SK-N-SH (cell line): Measurements from ENCODE around the gene PRDX6. TPM values are rescaled to one million over a fixed set of nuclear protein-coding genes. Genes with fewer than 3 reads are reported as not detected.

Source experiments
- CTCF ChIA-PET: fragments of 300-600, 350-600 bp; formaldehyde crosslinking; extraction: SDS; loops from one replicate; lab custom pipeline; 2021; lab: Yijun Ruan, JAX
- POLR2A ChIA-PET: fragments of 350-600 bp; sonication (Branson Sonifier 250); formaldehyde crosslinking; extraction: SDS; loops from one replicate; lab custom pipeline; 2020; ENCODE audit warnings: antibody characterized with exemption, inconsistent platforms; lab: Yijun Ruan, JAX
- DNase-seq: peaks from one replicate; pipeline ENCODE4 v3.0.0; 2012
- H2AFZ ChIP-seq: fragments of 200-600 bp; sonication (generic); 2 replicates; pipeline ENCODE4 v1.8.1; 2016; ENCODE audit warnings: antibody characterized with exemption, mild to moderate bottlenecking, low read depth
- H3F3A ChIP-seq: fragments of 200-600 bp; sonication (generic); replicated peaks from 2 replicates; pipeline ENCODE3; 2016; ENCODE audit warnings: antibody characterized with exemption, mild to moderate bottlenecking; ENCODE audit not compliant: insufficient read depth
- H3K27ac ChIP-seq, 2 experiments: fragments of 200-500 bp in 1 of 2; fragments of 200-600 bp in 1 of 2; sonication (Bioruptor generic) in 1 of 2; sonication (generic), shearing (Covaris generic) in 1 of 2; 2 replicates each; pipeline versions ENCODE4 v1.5.1 to v1.6.1; 2014 to 2016; ENCODE audit warnings: low read depth in 2 of 2, inconsistent platforms in 1 of 2, low read length in 1 of 2, mild to moderate bottlenecking in 1 of 2, mixed read lengths in 1 of 2
- H3K27me3 ChIP-seq: fragments of 200-600 bp; sonication (generic), shearing (Covaris generic); 2 replicates; pipeline ENCODE4 v1.6.1; 2016; ENCODE audit warnings: mixed run types; ENCODE audit not compliant: insufficient read depth
- H3K36me3 ChIP-seq, 2 experiments: fragments of 200-500 bp in 1 of 2; fragments of 200-600 bp in 1 of 2; sonication (Bioruptor generic) in 1 of 2; sonication (generic) in 1 of 2; replicated peaks in 1 of 2; 2 replicates each; pipeline versions ENCODE3 to v1.5.1; 2014 to 2016; ENCODE audit warnings: low read length in 1 of 2, mild to moderate bottlenecking in 1 of 2; ENCODE audit not compliant: insufficient read depth in 2 of 2, control insufficient read depth in 1 of 2
- H3K4me1 ChIP-seq, 2 experiments: fragments of 200-500 bp in 1 of 2; fragments of 200-600 bp in 1 of 2; sonication (Bioruptor generic) in 1 of 2; sonication (generic), shearing (Covaris generic) in 1 of 2; 2 replicates each; pipeline versions ENCODE4 v1.5.1 to v1.6.1; 2014 to 2016; ENCODE audit warnings: low read depth in 1 of 2, low read length in 1 of 2, mixed run types in 1 of 2; ENCODE audit not compliant: insufficient read depth in 2 of 2, control insufficient read depth in 1 of 2
- H3K4me2 ChIP-seq: fragments of 200-600 bp; sonication (generic), shearing (Covaris generic); 2 replicates; pipeline ENCODE4 v1.6.1; 2017; ENCODE audit warnings: mixed run types
- H3K4me3 ChIP-seq, 2 experiments: fragments of 200-500 bp in 1 of 2; fragments of 200-600 bp in 1 of 2; sonication (Bioruptor generic) in 1 of 2; sonication (generic), shearing (Covaris generic) in 1 of 2; 2 replicates each; pipeline versions ENCODE4 v1.5.1 to v1.8.1; 2014 to 2016; ENCODE audit warnings: low read depth in 2 of 2, inconsistent platforms in 1 of 2, low read length in 1 of 2, mild to moderate bottlenecking in 1 of 2, mixed read lengths in 1 of 2, moderate library complexity in 1 of 2
- H3K79me2 ChIP-seq: fragments of 200-600 bp; sonication (generic); 2 replicates; pipeline ENCODE4 v1.8.1; 2017; ENCODE audit warnings: mild to moderate bottlenecking; ENCODE audit not compliant: insufficient read depth
- H3K9ac ChIP-seq: fragments of 200-600 bp; sonication (generic); 2 replicates; pipeline ENCODE4 v1.6.1; 2017; ENCODE audit warnings: mixed run types
- H3K9me2 ChIP-seq: fragments of 200-600 bp; sonication (generic); 2 replicates; pipeline ENCODE4 v1.6.1; 2017; ENCODE audit warnings: mixed run types
- H3K9me3 ChIP-seq: fragments of 200-600 bp; sonication (generic); 2 replicates; pipeline ENCODE4 v1.6.1; 2017; ENCODE audit warnings: mixed run types, mild to moderate bottlenecking, moderate library complexity
- H4K20me1 ChIP-seq: fragments of 200-600 bp; sonication (generic); 2 replicates; pipeline ENCODE4 v1.6.1; 2017; ENCODE audit warnings: mild to moderate bottlenecking, mixed run types; ENCODE audit not compliant: insufficient read depth
- CHD2 ChIP-seq: fragments of 150-350 bp; IDR thresholded peaks from 2 replicates; pipeline ENCODE4 v1.6.1; 2018; ENCODE audit warnings: low read length; ENCODE audit not compliant: partially characterized antibody
- EP300 ChIP-seq, 2 experiments: IDR thresholded peaks; 2 replicates each; pipeline versions ENCODE4 v1.4.0 to v1.6.1; 2012; ENCODE audit warnings: borderline replicate concordance in 1 of 2, low read depth in 1 of 2, low read length in 1 of 2
- EZH2phosphoT487 ChIP-seq: fragments of 200-600 bp; sonication (generic); IDR thresholded peaks from 2 replicates; pipeline ENCODE4 v1.6.1; 2017; ENCODE audit warnings: low read depth, mixed run types, mild to moderate bottlenecking, antibody characterized with exemption, moderate library complexity, borderline replicate concordance
- FOXJ3 ChIP-seq: sonication (generic); formaldehyde crosslinking; IDR thresholded peaks from 2 replicates; pipeline ENCODE4 v1.5.1; 2020; ENCODE audit warnings: mild to moderate bottlenecking, missing genetic modification reagents
- GABPA ChIP-seq: IDR thresholded peaks from 2 replicates; pipeline ENCODE4 v1.4.0; 2012; ENCODE audit warnings: low read depth, mild to moderate bottlenecking
- IRF3 ChIP-seq: fragments of 150-350 bp; IDR thresholded peaks from 2 replicates; pipeline ENCODE4 v1.6.1; 2016; ENCODE audit warnings: mild to moderate bottlenecking, low read depth, low read length
- JUND ChIP-seq: IDR thresholded peaks from 2 replicates; pipeline ENCODE4 v1.4.0; 2012
- MAX ChIP-seq: IDR thresholded peaks from 2 replicates; pipeline ENCODE4 v1.4.0; 2012; ENCODE audit warnings: low read depth
- MXI1 ChIP-seq: IDR thresholded peaks from 2 replicates; pipeline ENCODE4 v1.6.1; 2012; ENCODE audit warnings: mild to moderate bottlenecking, low read depth, low read length, improper control_type of control experiment
- NFIC ChIP-seq: IDR thresholded peaks from 2 replicates; pipeline ENCODE4 v1.4.0; 2012; ENCODE audit warnings: borderline replicate concordance
- NRF1 ChIP-seq: IDR thresholded peaks from 2 replicates; pipeline ENCODE4 v1.6.1; 2012; ENCODE audit warnings: low read depth, mild to moderate bottlenecking, low read length
- RAD21 ChIP-seq: IDR thresholded peaks from 2 replicates; pipeline ENCODE4 v1.6.1; 2012; ENCODE audit warnings: mild to moderate bottlenecking, low read length
- RCOR1 ChIP-seq: fragments of 150-350 bp; IDR thresholded peaks from 2 replicates; pipeline ENCODE4 v1.6.1; 2017; ENCODE audit warnings: antibody characterized with exemption, low read length
- REST ChIP-seq: IDR thresholded peaks from 2 replicates; pipeline ENCODE4 v1.6.1; 2012; ENCODE audit warnings: mild to moderate bottlenecking, low read depth, low read length, moderate library complexity
- RFX5 ChIP-seq: IDR thresholded peaks from 2 replicates; pipeline ENCODE4 v1.6.1; 2012; ENCODE audit warnings: mild to moderate bottlenecking, improper control_type of control experiment, low read length
- SIN3A ChIP-seq: IDR thresholded peaks from 2 replicates; pipeline ENCODE4 v1.6.1; 2012; ENCODE audit warnings: low read depth, mild to moderate bottlenecking, low read length, moderate library complexity, borderline replicate concordance
- SMC3 ChIP-seq: IDR thresholded peaks from 2 replicates; pipeline ENCODE4 v1.6.1; 2012; ENCODE audit warnings: low read depth, low read length, improper control_type of control experiment
- TAF1 ChIP-seq: IDR thresholded peaks from 2 replicates; pipeline ENCODE4 v1.6.1; 2012; ENCODE audit warnings: low read depth, mild to moderate bottlenecking, low read length, moderate library complexity, borderline replicate concordance
- TCF12 ChIP-seq: IDR thresholded peaks from 2 replicates; pipeline ENCODE4 v1.4.0; 2012
- TEAD4 ChIP-seq: IDR thresholded peaks from 2 replicates; pipeline ENCODE4 v1.4.0; 2012; ENCODE audit warnings: mild to moderate bottlenecking, borderline replicate concordance; ENCODE audit not compliant: insufficient read depth
- WGBS: methylation state at CpG from one replicate; pipeline ENCODE4 v1.1.6; 2017; ENCODE audit warnings: low lambda C conversion rate; 5-methylcytosine and 5-hydroxymethylcytosine counted together
- polyA plus RNA-seq, 3 experiments: library from polyadenylated mRNA; depleted of rRNA; stranded (reverse); fragments of >200 nt; gene quantifications; 2 replicates each; pipeline ENCODE4 v1.2.3, GENCODE V29; 2012

Gene PRDX6
- polyA plus RNA-seq, 1 of the 3 experiments (the other 2 are of a cell fraction): 224 TPM

GRCh38 chr1:173495609-173496267 lies 18.6 kb downstream of the PRDX6 start:
- no peak for TF ChIP-seq EP300 (IDR thresholded peaks at IDR 0.05; ENCODE audit: borderline replicate concordance in 1 of 2, low read depth in 1 of 2, low read length in 1 of 2)
- no peak for TF ChIP-seq RCOR1
- no peak for TF ChIP-seq TEAD4
- TF ChIP-seq RFX5: no peak
- no peak for TF ChIP-seq MXI1
- no peak for TF ChIP-seq TCF12
- TF ChIP-seq SIN3A: no peak
- no peak for TF ChIP-seq SMC3
- no peak for TF ChIP-seq MAX
- no peak for TF ChIP-seq IRF3
- TF ChIP-seq CHD2: no peak
- no peak for TF ChIP-seq EZH2phosphoT487
- TF ChIP-seq GABPA: no peak
- no peak for TF ChIP-seq NRF1
- no peak for TF ChIP-seq RAD21
- no peak for TF ChIP-seq FOXJ3 (CRISPR knock-in tag)
- TF ChIP-seq TAF1: no peak
- no peak for TF ChIP-seq NFIC
- no peak for TF ChIP-seq JUND
- TF ChIP-seq REST: no peak
- TF ChIP-seq, all 33 proteins: peak for 0
- no peak overlapping the region for H3K4me2 ChIP-seq
- no peaks in the 10 kb centered on the region for H3K79me2 ChIP-seq
- no peaks in the 10 kb centered on the region for H3K9me2 ChIP-seq
- no peaks in the 10 kb centered on the region for H3K27me3 ChIP-seq
- ChIA-PET POLR2A (no interaction called here), CTCF (interaction anchor here (1.0 kb wide), 1 partner anchor 17 kb away, joined by 3 read pairs; no protein-coding TSS in a partner anchor)
- no peak for DNase-seq
- H3K27ac ChIP-seq: no peak overlapping the region
- WGBS: 72% methylated on average over 8 of the region's 8 CpGs
- no peaks in the 10 kb centered on the region for H3F3A ChIP-seq
- H3K36me3 ChIP-seq: no peaks in the 10 kb centered on the region
- H3K4me1 ChIP-seq: no peaks in the 10 kb centered on the region
- no peaks in the 10 kb centered on the region for H3K9me3 ChIP-seq
- no peak overlapping the region for H3K9ac ChIP-seq
- H2AFZ ChIP-seq: no peak overlapping the region
- no peaks in the 10 kb centered on the region for H4K20me1 ChIP-seq
- no peak overlapping the region for H3K4me3 ChIP-seq
